Measurements from ENCODE around the gene SLC24A4. TPM values are rescaled to one million over a fixed set of nuclear protein-coding genes. Genes with fewer than 3 reads are reported as not detected.

SLC24A4 gene
- total and polyA plus RNA-seq, 3 donors from 2014 or later = 3.6 to 10.6 (median 8.5) TPM

DNA sequence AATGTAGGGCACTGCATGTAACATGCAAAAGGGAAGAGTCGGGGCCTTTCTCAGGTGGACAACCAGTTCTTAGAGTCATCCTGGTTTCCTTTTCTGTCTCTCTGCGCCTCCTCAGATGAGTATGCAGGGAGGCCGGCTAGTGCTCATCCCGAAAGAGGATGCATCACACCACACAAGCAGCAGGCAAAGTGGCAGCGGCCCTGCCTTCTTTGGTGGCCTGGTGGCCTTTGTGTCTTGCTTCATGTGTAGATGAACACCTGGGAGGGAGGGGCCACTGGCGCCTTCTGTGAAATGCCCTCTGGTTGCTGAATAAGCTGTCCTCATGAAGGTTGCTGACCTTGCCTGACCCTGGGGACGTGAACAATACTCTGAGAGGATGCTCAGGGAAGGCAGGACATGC is 18.0 kb downstream of the SLC24A4 start:
- DNase-seq = no peak

DNA sequence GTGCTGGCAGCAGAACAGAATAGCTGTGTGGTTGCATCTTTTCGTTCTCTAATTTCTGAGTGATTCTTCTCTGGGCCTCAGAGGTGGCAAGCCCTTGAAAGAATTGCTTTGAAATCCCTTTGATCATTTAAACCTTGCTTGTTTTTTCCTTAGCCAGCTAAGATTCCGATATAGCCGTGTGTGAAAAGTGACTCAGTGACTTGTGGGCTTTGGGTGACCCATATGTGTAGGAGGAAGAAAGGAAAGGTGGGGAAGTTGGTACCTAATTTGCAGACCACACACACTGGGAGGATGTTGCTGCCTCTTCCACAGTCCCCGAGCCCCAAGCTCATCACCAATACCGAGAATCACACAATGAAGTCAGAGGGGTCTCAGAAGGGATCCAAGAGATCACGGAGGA is 18.8 kb downstream of the SLC24A4 start:
- 89 to 95% methylated on average over 6 of the region's 6 CpGs for WGBS, 2 donors
- intact Hi-C loops (cut with DNase I; ENCODE audit: low total_unique reads) = no loop called here
- H3K4me3 ChIP-seq = no peak overlapping the region
- DNase-seq = no peak
- H3K27ac ChIP-seq = no peak overlapping the region
- no peaks in the 10 kb centered on the region for H3K9me3 ChIP-seq
- H3K36me3 ChIP-seq (ENCODE audit: low read depth, missing control alignments) = no peaks in the 10 kb centered on the region
- H3K4me1 ChIP-seq = no peaks in the 10 kb centered on the region
- no peaks in the 10 kb centered on the region for H3K27me3 ChIP-seq
- TF ChIP-seq, protein P1, sequence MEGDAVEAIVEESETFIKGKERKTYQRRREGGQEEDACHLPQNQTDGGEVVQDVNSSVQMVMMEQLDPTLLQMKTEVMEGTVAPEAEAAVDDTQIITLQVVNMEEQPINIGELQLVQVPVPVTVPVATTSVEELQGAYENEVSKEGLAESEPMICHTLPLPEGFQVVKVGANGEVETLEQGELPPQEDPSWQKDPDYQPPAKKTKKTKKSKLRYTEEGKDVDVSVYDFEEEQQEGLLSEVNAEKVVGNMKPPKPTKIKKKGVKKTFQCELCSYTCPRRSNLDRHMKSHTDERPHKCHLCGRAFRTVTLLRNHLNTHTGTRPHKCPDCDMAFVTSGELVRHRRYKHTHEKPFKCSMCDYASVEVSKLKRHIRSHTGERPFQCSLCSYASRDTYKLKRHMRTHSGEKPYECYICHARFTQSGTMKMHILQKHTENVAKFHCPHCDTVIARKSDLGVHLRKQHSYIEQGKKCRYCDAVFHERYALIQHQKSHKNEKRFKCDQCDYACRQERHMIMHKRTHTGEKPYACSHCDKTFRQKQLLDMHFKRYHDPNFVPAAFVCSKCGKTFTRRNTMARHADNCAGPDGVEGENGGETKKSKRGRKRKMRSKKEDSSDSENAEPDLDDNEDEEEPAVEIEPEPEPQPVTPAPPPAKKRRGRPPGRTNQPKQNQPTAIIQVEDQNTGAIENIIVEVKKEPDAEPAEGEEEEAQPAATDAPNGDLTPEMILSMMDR (IDR thresholded peaks at IDR 0.05) = no peak
- no peak for TF ChIP-seq POLR2A (IDR thresholded peaks at IDR 0.05)

More for the DNA sequence above, 18.0 kb downstream of the SLC24A4 start:
- H3K36me3 ChIP-seq (ENCODE audit: low read depth, missing control alignments) = no peaks in the 10 kb centered on the region
- no peak overlapping the region for H3K4me3 ChIP-seq
- intact Hi-C loops (cut with DNase I; ENCODE audit: low total_unique reads) = no loop called here
- H3K27ac ChIP-seq = no peak overlapping the region
- H3K9me3 ChIP-seq = no peaks in the 10 kb centered on the region
- WGBS, 2 donors = 93% methylated on average over 7 of the region's 7 CpGs
- H3K4me1 ChIP-seq = no peaks in the 10 kb centered on the region
- H3K27me3 ChIP-seq = no peaks in the 10 kb centered on the region
- TF ChIP-seq POLR2A (IDR thresholded peaks at IDR 0.05) = no peak
- TF ChIP-seq, protein P1 (IDR thresholded peaks at IDR 0.05) = no peak

DNA sequence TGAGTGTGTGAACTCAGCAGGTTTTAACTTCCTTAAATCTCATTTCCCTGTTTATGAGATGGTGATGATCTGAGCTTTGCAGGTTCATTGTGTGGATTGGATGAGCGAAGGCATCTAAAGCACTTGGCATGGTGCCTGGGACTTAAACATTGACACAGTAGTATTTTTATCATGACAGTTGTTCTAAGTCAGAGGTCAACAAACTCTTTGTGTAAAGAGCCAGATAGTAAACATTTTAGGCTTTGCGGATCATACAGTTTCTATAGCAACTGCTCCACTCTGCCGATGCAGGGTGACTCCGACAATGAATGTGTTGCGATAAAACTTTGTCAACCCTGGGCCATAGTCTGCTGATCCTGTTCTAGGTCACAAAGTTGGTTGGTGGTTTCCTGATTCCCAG is 25.2 kb downstream of the SLC24A4 start:
- no peaks in the 10 kb centered on the region for H3K36me3 ChIP-seq (ENCODE audit: low read depth, missing control alignments)
- 71 to 86% methylated on average over 5 of the region's 5 CpGs for WGBS, 2 donors
- no peak overlapping the region for H3K4me3 ChIP-seq
- TF ChIP-seq, protein P1 (IDR thresholded peaks at IDR 0.05) = no peak
- TF ChIP-seq POLR2A (IDR thresholded peaks at IDR 0.05) = no peak
- H3K27me3 ChIP-seq = no peaks in the 10 kb centered on the region
- no peaks in the 10 kb centered on the region for H3K9me3 ChIP-seq
- no peak overlapping the region for H3K27ac ChIP-seq
- DNase-seq = no peak
- intact Hi-C loops (cut with DNase I; ENCODE audit: low total_unique reads) = no loop called here
- no peaks in the 10 kb centered on the region for H3K4me1 ChIP-seq

DNA sequence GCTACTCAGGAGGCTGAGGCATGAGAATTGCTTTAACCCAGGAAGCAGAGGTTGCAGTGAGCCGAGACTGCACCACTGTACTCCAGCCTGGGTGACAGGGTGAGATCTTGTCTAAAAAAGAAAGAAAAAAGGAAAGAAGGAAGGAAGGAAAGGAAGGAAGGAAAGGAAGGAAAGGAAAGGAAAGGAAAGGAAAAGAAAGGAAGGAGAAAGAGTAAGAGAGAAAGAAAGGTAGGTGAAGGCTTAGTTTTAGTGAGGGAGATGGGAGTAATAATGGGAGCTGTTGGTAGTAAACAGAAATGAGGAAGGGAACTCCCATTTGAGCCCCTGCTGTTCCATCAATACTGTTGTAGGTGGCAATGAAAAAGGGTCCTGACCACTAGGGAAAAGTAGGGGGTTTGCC is 28.8 kb downstream of the SLC24A4 start:
- H3K9me3 ChIP-seq = no peaks in the 10 kb centered on the region
- intact Hi-C loops (cut with DNase I; ENCODE audit: low total_unique reads) = no loop called here
- no peak overlapping the region for H3K27ac ChIP-seq
- no peaks in the 10 kb centered on the region for H3K36me3 ChIP-seq (ENCODE audit: low read depth, missing control alignments)
- no peak for DNase-seq
- TF ChIP-seq, protein P1 (IDR thresholded peaks at IDR 0.05) = no peak
- TF ChIP-seq POLR2A (IDR thresholded peaks at IDR 0.05) = no peak
- no peaks in the 10 kb centered on the region for H3K4me1 ChIP-seq
- WGBS, 2 donors = 80 to 93% methylated on average over 1 of the region's 1 CpG
- no peaks in the 10 kb centered on the region for H3K27me3 ChIP-seq
- no peak overlapping the region for H3K4me3 ChIP-seq

DNA sequence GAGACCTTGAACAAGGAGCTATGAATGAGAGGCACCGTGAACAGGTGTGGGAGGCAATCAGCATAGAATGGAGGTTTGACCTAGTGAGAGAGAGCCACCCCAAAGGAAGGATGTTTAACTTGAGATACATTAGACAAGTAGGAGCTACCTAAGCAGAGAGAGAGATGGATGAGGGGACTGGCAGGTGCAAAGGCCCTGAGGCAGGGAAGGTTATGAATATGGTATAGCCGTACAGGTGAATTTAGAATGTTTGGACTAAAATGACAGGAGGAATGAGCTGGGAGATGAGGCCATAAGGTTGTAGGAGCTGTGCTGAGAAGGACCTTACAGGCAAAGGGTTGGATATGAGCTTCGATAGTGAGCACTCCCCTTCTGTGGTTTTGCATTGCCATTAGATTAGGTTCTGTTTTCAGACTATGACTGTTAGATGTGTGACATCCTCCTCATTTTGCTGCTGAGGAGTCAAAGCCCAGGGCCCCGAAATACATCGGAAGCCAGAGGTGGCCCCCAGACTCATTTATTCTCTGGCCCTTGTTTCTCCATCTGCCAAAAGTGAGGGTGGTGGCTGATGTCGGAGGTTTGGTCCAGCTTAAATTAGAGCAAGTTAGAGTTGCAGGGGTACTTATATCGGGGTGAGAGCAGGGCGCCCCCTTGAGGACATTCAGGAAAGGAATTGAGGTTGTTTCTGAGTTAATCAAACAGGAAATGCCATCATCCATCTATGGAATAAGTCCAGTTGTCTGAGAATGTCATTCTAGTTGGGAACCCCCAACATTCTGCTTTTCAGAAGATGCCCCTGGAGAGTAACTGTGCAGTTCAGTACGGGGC is 29.4 kb downstream of the SLC24A4 start:
- Histone ChIP-seq H3K9me3 (no peaks in the 10 kb centered on the region), H3K4me1 (no peaks in the 10 kb centered on the region), H3K4me3 (no peak overlapping the region), H3K27me3 (no peaks in the 10 kb centered on the region), H3K36me3 (ENCODE audit: low read depth, missing control alignments) (no peaks in the 10 kb centered on the region), H3K27ac (no peak overlapping the region)
- TF ChIP-seq, protein P1 (IDR thresholded peaks at IDR 0.05) = peak in 2 of 3 experiments; percentile 33 to 55
- TF ChIP-seq POLR2A (IDR thresholded peaks at IDR 0.05) = no peak
- intact Hi-C loops (cut with DNase I; ENCODE audit: low total_unique reads) = no loop called here
- DNase-seq = peak; percentile 72
- 55 to 58% methylated on average over 8 to 9 of the region's 9 CpGs for WGBS, 2 donors

Data from testis (tissue), 3 donors.